HG03354 (cell line): ENCODE data around the gene RABL3.
"Not testable (repeated sequence)": the region's sequence is repeated elsewhere in the genome, so short reads cannot be mapped to it uniquely, and the experiment has no call there.

Source experiments
- ATAC-seq: cut with Tn5 transposase; IDR thresholded peaks from one replicate; pipeline ENCODE4 v1.9.1; 2021; ENCODE audit warnings: mild to moderate bottlenecking; ENCODE audit not compliant: unreplicated experiment, poor library complexity, severe bottlenecking

RABL3 gene

GRCh38 chr3:120742198-120742848 is at the start of gene RABL3, which contains the start of gene GTF2E1:
RABL3 (minus strand) TSS chr3:120742516; CDS start chr3:120742507, 9 bp downstream.
GTF2E1 (plus strand) TSS chr3:120742744; CDS start chr3:120750553, 7,809 bp downstream.
- peak; percentile 98 for ATAC-seq

GRCh38 chr3:120791913-120792312 is 49.6 kb upstream of the RABL3 start:
- ATAC-seq, result no peak

GRCh38 chr3:120791010-120791409 is 48.7 kb upstream of the RABL3 start:
- no peak for ATAC-seq

- ATAC-seq, result peak; percentile 81
Measured at GRCh38 chr3:120785832-120786231, 43.5 kb upstream of the RABL3 start.

- ATAC-seq, result peak; percentile 90
Measured at GRCh38 chr3:120780977-120781376, 38.7 kb upstream of the RABL3 start.

- no peak for ATAC-seq
Measured at GRCh38 chr3:120778776-120779175, 36.5 kb upstream of the RABL3 start.

- ATAC-seq, result no peak
Measured at GRCh38 chr3:120775411-120775810, 33.1 kb upstream of the RABL3 start.

- peak; percentile 83 for ATAC-seq
Measured at GRCh38 chr3:120773932-120774331, 31.6 kb upstream of the RABL3 start.

- no peak for ATAC-seq
Measured at GRCh38 chr3:120772081-120772480, 29.8 kb upstream of the RABL3 start.

- no peak for ATAC-seq
Measured at GRCh38 chr3:120770891-120771290, 28.6 kb upstream of the RABL3 start.

GRCh38 chr3:120769436-120769835 is 27.1 kb upstream of the RABL3 start:
- no peak for ATAC-seq

- ATAC-seq, result no peak
Measured at GRCh38 chr3:120767106-120767505, 24.8 kb upstream of the RABL3 start.

GRCh38 chr3:120766576-120766975 is 24.3 kb upstream of the RABL3 start:
- no peak for ATAC-seq

- peak; percentile 54 for ATAC-seq
Measured at GRCh38 chr3:120765830-120766493, 23.6 kb upstream of the RABL3 start.

GRCh38 chr3:120764206-120764605 is 21.9 kb upstream of the RABL3 start:
- ATAC-seq, result peak; percentile 4

GRCh38 chr3:120763601-120764000 is 21.3 kb upstream of the RABL3 start:
- peak; percentile 90 for ATAC-seq

- ATAC-seq, result no peak
Measured at GRCh38 chr3:120762615-120763014, 20.3 kb upstream of the RABL3 start.

- not testable (repeated sequence) for ATAC-seq
Measured at GRCh38 chr3:120758551-120758950, 16.2 kb upstream of the RABL3 start.

GRCh38 chr3:120756061-120756460 is 13.7 kb upstream of the RABL3 start:
- ATAC-seq, result no peak

- ATAC-seq, result no peak
Measured at GRCh38 chr3:120753810-120754209, 11.5 kb upstream of the RABL3 start.

GRCh38 chr3:120752865-120753264 is 10.5 kb upstream of the RABL3 start:
- ATAC-seq, result no peak
